Keratinocyte (primary cell): ENCODE data around the gene SPRED2. TPM values are rescaled to one million over a fixed set of nuclear protein-coding genes. Genes with fewer than 3 reads are reported as not detected.

Experiments
- DNase-seq: peaks from one replicate; pipeline ENCODE4 v3.0.0-alpha.2; 2011; ENCODE audit warnings: low read depth, missing footprints, low spot score
- FAIRE-seq: peaks from 2 replicates; lab custom pipeline; 2011; peaks lifted over from hg19 to GRCh38; lab: Jason Lieb, UNC
- H2AFZ ChIP-seq: 2 replicates; pipeline ENCODE4 v1.6.0; 2012; ENCODE audit warnings: low read length, control low read depth, inconsistent platforms; ENCODE audit not compliant: control insufficient read depth
- H3K27ac ChIP-seq: 2 replicates; pipeline ENCODE4 v1.5.1; 2011; ENCODE audit warnings: low read length; ENCODE audit not compliant: control insufficient read depth, insufficient read depth
- H3K27me3 ChIP-seq: 3 replicates; pipeline ENCODE4 v1.6.0; 2011; ENCODE audit warnings: low read length; ENCODE audit not compliant: control insufficient read depth, insufficient read depth; ENCODE audit errors: extremely low read depth
- H3K36me3 ChIP-seq, 2 experiments: 2 replicates in 1 of 2; 3 replicates in 1 of 2; pipeline ENCODE4 v1.5.1; 2011; ENCODE audit warnings: low read length in 2 of 2, mild to moderate bottlenecking in 1 of 2; ENCODE audit not compliant: control insufficient read depth in 2 of 2, insufficient read depth in 2 of 2; ENCODE audit errors: extremely low read depth in 1 of 2
- H3K4me1 ChIP-seq: 3 replicates; pipeline ENCODE4 v1.5.1; 2011; ENCODE audit warnings: low read length; ENCODE audit not compliant: control insufficient read depth, insufficient read depth; ENCODE audit errors: extremely low read depth
- H3K4me2 ChIP-seq: 3 replicates; pipeline ENCODE4 v1.6.0; 2011; ENCODE audit warnings: low read depth, low read length; ENCODE audit not compliant: control insufficient read depth, insufficient read depth; ENCODE audit errors: extremely low read depth
- H3K4me3 ChIP-seq, 3 experiments: fragments of 200-600 bp in 1 of 3; sonication (generic) in 1 of 3; 2 replicates in 2 of 3; 3 replicates in 1 of 3; pipeline ENCODE4 v1.5.1; 2011 to 2016; ENCODE audit warnings: low read length in 3 of 3, mild to moderate bottlenecking in 3 of 3, control low read depth in 2 of 3, inconsistent platforms in 1 of 3, low read depth in 1 of 3, mixed read lengths in 1 of 3, mixed run types in 1 of 3, moderate library complexity in 1 of 3; ENCODE audit not compliant: control insufficient read depth in 2 of 3, insufficient read depth in 2 of 3; ENCODE audit errors: extremely low read depth in 1 of 3
- H3K79me2 ChIP-seq: 2 replicates; pipeline ENCODE4 v1.6.0; 2012; ENCODE audit warnings: low read length; ENCODE audit not compliant: control insufficient read depth, insufficient read depth
- H3K9ac ChIP-seq: 3 replicates; pipeline ENCODE4 v1.6.0; 2011; ENCODE audit warnings: low read length; ENCODE audit not compliant: control insufficient read depth, insufficient read depth; ENCODE audit errors: extremely low read depth
- H3K9me1 ChIP-seq: 3 replicates; pipeline ENCODE4 v1.6.0; 2011; ENCODE audit warnings: low read length; ENCODE audit not compliant: control insufficient read depth, insufficient read depth; ENCODE audit errors: extremely low read depth
- H3K9me3 ChIP-seq: 2 replicates; pipeline ENCODE4 v1.5.1; 2012; ENCODE audit warnings: low read depth, low read length; ENCODE audit not compliant: control insufficient read depth
- H4K20me1 ChIP-seq: 3 replicates; pipeline ENCODE4 v1.6.0; 2011; ENCODE audit warnings: low read length; ENCODE audit not compliant: control insufficient read depth, insufficient read depth; ENCODE audit errors: extremely low read depth
- CTCF ChIP-seq, 3 experiments: IDR thresholded peaks in 1 of 3; conservative IDR thresholded peaks in 1 of 3; optimal IDR thresholded peaks in 1 of 3; 2 replicates in 2 of 3; 3 replicates in 1 of 3; pipeline versions ENCODE3 to v1.5.1; 2011; ENCODE audit warnings: low read length in 3 of 3, mild to moderate bottlenecking in 3 of 3, moderate library complexity in 2 of 3, control low read depth in 1 of 3, inconsistent platforms in 1 of 3; ENCODE audit not compliant: insufficient read depth in 2 of 3; ENCODE audit errors: extremely low read depth in 1 of 3
- EZH2 ChIP-seq: IDR thresholded peaks from one replicate; pipeline ENCODE4 v1.6.1; 2012; ENCODE audit warnings: inconsistent platforms, mild to moderate bottlenecking, low read length, moderate library complexity
- dilution Hi-C: fragments of 300-500 bp; cut with MboI; formaldehyde crosslinking; loops from one replicate; pipeline ENCODE4 v1.7.0; 2020; ENCODE audit warnings: low sequenced_read_pairs; ENCODE audit not compliant: extremely low pct_ligation_motif_present
- polyA plus RNA-seq, 5 experiments: library from polyadenylated mRNA; depleted of rRNA in 3 of 5; stranded (reverse) in 3 of 5; stranded (forward) in 1 of 5; unstranded in 1 of 5; fragments of >200 nt; gene quantifications; 1 replicate in 1 of 5; 2 replicates in 3 of 5; 3 replicates in 1 of 5; pipeline versions ENCODE4 v1.2.1 to v1.2.3, GENCODE V29; 2011 to 2012; ENCODE audit warnings: missing spikeins in 2 of 5, low read depth in 1 of 5, low replicate concordance in 1 of 5

Gene SPRED2
- polyA plus RNA-seq, 1 donor (not counting 4 experiments of a cell fraction or from before 2014, with no cell fraction given) = 26.8 TPM

DNA sequence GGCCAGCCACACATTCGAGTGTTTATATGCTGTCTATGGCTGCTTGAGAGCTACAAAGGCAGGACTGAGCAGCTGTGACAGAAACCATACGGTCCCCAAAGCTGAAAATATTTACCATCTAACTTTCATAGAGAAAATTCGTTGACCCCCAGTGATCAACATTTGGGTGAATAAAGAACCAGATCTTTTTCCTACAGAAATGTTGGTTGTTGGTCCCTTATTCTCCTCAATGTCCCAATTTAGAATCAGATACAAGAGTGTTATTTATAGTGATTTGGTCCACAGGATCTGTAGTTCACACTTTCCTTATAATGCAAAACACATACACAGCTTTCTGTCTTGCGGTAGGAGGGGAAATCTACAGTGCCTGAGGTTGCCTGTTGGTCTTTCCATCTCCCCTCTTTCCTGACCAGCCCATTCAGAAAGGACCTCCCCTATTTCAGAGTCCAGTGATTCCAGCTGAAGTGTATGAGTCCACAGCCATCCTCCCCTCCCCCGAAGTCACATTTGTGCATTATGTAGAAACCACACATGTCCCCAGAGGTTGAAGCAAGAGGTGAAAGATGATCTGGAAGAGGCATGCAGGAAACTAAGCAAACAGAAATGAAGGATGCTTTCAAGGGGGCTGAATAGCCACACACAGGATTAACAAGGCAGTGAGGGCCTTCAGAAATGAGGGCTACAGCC, 61.9 kb downstream of the SPRED2 start:
- H3K9ac ChIP-seq = no peak overlapping the region
- no peak overlapping the region for H3K4me2 ChIP-seq
- H3K36me3 ChIP-seq = peaks cover 1 to 6% of the 10 kb centered on the region in 2 experiments
- no peak for FAIRE-seq
- H3K4me3 ChIP-seq = no peak overlapping the region
- no peaks in the 10 kb centered on the region for H3K27me3 ChIP-seq
- dilution Hi-C loops = no loop called here
- peaks cover 81% of the 10 kb centered on the region for H3K79me2 ChIP-seq
- no peak for DNase-seq
- H3K4me1 ChIP-seq = peaks cover 41% of the 10 kb centered on the region
- peaks cover 4% of the 10 kb centered on the region for H3K9me1 ChIP-seq
- peaks cover 10% of the 10 kb centered on the region for H4K20me1 ChIP-seq
- no peaks in the 10 kb centered on the region for H3K9me3 ChIP-seq
- TF ChIP-seq EZH2 = no peak
- no peak for TF ChIP-seq CTCF (optimal IDR thresholded peaks at IDR 0.05 in 1 of 3, IDR thresholded peaks at IDR 0.05 in 1 of 3, conservative IDR thresholded peaks at IDR 0.05 in 1 of 3; ENCODE audit: extremely low read depth in 1 of 3, insufficient read depth in 2 of 3, low read length in 3 of 3)
- no peak overlapping the region for H2AFZ ChIP-seq
- no peak overlapping the region for H3K27ac ChIP-seq

DNA sequence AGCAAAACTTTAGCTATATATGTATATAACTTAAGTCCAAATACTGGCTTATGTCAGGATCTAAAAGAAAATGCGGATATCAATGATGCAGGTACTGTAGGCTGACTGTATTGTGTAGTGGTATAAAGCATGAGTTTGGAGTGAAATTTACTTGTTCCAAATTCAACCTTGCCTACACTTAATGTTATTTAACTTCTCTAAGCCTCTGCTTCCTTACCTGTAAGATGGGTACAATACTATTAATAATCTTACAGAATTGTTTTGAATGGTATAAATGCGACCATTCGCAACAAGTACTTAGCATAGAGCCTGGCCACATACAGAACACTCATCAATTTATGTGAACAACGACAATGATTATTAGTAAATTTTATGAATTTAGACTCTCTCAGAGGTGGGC, 62.4 kb downstream of the SPRED2 start:
- DNase-seq (no peak), FAIRE-seq (no peak)
- Histone ChIP-seq H3K9me3 (no peaks in the 10 kb centered on the region), H3K36me3 (peaks cover 1 to 6% of the 10 kb centered on the region in 2 experiments), H3K9ac (no peak overlapping the region), H3K4me3 (no peak overlapping the region), H3K27ac (no peak overlapping the region), H3K9me1 (peaks cover 4% of the 10 kb centered on the region), H3K4me2 (no peak overlapping the region), H3K27me3 (no peaks in the 10 kb centered on the region), H3K79me2 (peaks cover 81% of the 10 kb centered on the region), H4K20me1 (peaks cover 12% of the 10 kb centered on the region), H2AFZ (no peak overlapping the region), H3K4me1 (peaks cover 39% of the 10 kb centered on the region)
- dilution Hi-C loops = no loop called here
- TF ChIP-seq EZH2 = no peak
- TF ChIP-seq CTCF (optimal IDR thresholded peaks at IDR 0.05 in 1 of 3, IDR thresholded peaks at IDR 0.05 in 1 of 3, conservative IDR thresholded peaks at IDR 0.05 in 1 of 3; ENCODE audit: extremely low read depth in 1 of 3, insufficient read depth in 2 of 3, low read length in 3 of 3) = no peak
